ENCODE data around the gene PLXNC1.

PLXNC1 gene

GRCh38 chr12:94135896-94136295 lies 12.5 kb upstream of the PLXNC1 start:
- DNase-seq = no peak

GRCh38 chr12:94139816-94140215 lies 8.6 kb upstream of the PLXNC1 start:
- no peak for DNase-seq

DNA sequence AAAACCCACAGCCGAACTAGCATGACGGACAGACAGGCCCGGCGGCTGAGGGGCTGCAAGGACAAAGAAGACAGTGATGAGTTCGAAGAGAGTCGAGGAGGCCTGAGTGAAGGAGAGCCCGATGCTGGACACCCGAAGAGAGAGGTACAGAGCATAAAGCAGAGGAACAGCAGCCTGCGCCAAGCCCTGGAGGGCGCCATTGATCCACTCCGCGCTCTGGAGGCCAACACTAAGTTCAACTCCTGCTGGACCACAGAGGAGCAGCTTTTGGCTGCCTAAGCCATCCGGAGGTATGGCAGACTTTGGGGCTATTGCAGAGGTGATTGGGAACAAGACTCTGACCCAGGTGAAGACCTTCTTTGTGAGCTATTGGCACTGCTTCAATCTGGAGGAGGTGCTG lies 7.8 kb upstream of the PLXNC1 start:
- DNase-seq = peak; percentile 27

DNA sequence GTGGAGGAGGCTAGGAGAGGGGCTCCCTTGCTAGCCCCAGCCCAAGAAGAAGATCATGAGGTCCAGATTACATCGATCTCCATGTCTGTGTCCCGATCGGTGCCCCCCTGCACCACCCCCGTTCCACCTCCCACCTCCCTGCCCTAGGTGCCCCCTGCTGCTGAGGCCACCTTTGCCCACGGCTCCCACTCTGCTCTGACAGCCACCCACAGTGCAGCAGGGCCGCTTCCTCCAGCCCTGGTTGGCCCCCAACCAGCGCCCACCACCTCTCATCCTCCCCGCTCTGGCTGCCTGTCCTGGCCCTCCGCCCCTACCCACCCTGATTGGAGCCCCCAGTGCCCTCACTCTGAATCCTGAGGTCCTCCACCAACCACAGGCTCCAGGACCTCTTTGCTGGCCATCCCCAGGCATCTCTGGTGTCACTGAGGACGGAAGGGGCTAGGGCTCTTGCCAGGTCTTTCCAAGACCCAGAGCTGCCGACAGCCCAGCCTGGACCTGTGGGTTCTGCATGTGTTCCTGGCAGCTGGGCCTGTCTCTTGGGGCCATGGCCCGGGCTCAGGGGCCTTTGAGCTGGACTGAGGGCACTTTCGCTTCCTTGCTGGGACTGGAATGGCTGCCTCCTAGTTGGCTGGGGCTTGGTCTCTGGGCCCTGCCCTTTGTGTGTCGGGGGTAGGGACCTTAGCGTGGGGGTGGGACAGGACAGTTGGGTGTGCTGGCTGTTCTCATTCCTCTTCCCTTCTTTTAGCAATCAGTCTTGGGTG lies 7.2 kb upstream of the PLXNC1 start:
- DNase-seq = no peak

DNA sequence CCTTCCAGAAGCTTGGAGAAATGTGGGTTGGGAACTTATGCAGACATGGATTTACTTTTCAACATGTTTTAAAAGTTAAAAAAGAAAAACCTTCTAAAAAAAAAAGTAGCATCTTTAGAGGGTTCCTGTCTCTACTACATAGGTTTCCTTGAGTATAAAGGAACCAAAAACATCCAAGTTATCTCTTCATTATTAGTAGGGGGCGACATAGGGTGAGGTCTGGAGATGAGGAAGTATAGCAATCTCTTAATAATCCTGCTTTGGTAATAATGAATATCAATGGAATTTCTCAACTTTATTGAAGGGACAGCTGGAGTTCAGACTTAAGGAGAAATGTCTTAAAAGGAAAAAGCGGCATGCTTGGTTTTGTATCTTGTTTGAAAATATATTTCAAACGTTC lies 6.5 kb upstream of the PLXNC1 start:
- no peak for DNase-seq

DNA sequence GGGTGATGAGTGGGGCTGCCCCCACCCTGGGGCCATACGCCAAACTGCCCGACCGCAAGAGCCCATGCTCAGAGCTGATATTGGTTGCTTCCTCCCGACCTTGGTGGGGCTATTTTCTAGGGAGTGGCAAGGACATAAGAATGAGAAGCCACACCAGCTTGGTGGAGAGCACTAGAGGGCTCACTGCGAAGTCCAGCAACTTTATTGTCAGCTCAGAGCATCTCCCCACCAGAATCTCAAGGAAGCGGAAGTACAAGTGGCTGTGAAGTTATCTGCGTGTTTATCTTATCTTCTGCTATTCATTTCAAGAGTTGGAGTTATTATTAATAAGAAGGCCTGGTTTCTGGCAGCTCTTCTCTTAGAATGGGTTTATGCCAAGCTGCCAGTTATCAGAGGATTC lies 4.9 kb upstream of the PLXNC1 start:
- no peak for DNase-seq

GRCh38 chr12:94143951-94144350 lies 4.4 kb upstream of the PLXNC1 start:
- no peak for DNase-seq

DNA sequence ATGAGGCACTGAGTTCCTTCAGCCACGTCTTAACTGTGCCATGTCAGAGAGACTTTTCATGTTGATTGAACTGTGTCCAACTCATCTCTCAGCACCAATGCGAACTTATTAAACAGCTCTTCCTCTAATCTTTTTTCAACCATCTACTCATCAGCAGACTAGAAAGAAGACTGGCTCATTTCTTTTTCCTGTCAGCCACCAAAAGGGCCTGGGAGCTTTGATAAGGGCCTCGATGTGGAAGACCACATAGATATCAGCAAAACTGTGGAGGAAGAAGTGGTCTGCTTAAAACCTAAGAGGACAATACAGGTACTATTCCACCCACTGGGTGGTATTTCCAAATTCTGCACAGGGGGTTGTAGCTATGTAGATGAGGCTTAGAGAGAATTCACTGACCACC lies 3.6 kb upstream of the PLXNC1 start:
- DNase-seq = no peak

DNA sequence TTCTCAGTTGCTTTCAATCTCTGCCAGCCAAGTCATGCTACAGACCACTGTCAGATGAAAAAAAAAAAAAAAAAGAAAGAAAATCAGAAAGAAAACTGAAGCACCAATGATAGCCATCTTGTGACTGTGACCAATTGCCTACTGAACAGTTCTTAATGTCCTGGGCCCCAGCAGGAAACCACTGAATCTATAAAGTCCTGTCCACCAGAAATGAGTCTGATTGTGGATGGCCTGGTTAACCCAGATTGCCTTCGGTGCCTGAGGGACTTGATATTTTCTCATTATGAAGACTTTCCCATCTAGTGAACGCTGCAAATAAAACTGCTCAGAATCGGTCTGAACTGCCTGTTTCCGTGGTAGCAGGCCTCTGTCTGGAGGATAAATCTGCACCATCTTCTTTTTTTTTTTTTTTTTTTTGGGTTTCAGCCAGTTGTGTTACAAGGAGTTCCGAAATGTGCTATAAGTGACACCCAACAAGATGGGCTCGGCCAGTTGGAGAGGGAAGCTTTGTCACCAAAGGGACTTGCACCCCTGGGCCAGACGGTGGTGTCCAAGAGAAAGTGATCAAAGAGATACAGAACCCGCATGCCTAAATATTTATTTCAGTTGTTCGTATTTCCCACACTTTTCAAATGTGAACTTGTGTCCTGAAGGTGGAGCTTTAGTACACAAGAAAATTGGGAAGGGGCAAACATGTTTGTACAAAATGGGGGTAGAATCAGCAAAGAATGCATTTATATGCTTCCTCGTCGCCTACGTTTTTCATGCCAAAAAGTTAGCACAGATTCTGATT lies 3.0 kb upstream of the PLXNC1 start:
- no peak for DNase-seq

- no peak for DNase-seq
Observed at GRCh38 chr12:94146166-94146936, 2.0 kb upstream of the PLXNC1 start.

DNA sequence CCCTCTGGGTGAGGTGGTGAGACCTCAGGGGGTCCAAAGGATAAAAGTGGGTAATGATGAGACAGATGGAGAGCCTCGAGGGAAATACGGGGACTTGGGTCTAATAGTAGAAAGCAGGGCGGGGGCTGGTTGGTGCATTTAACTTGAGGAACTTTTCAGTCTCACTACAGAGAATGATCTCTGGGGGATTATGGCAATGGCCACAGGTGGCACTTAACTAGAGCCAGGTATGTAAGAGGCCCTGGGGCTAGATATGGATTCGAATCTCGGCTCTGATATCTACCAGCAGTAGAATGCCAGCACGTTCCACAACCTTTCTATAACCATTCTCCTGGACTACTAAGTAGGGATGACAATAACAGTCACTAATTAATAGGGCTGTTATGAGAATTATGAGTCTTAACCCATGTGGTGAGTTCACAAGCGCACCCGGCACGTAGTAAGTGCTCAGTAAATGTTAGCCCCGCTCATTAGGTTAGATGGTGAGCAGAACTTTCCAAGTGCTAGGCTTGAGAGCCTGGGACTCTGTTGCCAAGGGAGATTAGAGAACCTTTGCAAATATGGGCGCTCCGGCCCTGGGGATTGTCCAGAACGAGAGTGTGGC lies 888 bp upstream of the PLXNC1 start:
- DNase-seq = no peak

- DNase-seq = no peak
Observed at GRCh38 chr12:94148739-94149118, 352 bp downstream of the PLXNC1 start.

GRCh38 chr12:94149119-94149780 lies 873 bp downstream of the PLXNC1 start:
- peak; percentile 37 for DNase-seq

- no peak for DNase-seq
Observed at GRCh38 chr12:94149781-94150239, 1.4 kb downstream of the PLXNC1 start.

DNA sequence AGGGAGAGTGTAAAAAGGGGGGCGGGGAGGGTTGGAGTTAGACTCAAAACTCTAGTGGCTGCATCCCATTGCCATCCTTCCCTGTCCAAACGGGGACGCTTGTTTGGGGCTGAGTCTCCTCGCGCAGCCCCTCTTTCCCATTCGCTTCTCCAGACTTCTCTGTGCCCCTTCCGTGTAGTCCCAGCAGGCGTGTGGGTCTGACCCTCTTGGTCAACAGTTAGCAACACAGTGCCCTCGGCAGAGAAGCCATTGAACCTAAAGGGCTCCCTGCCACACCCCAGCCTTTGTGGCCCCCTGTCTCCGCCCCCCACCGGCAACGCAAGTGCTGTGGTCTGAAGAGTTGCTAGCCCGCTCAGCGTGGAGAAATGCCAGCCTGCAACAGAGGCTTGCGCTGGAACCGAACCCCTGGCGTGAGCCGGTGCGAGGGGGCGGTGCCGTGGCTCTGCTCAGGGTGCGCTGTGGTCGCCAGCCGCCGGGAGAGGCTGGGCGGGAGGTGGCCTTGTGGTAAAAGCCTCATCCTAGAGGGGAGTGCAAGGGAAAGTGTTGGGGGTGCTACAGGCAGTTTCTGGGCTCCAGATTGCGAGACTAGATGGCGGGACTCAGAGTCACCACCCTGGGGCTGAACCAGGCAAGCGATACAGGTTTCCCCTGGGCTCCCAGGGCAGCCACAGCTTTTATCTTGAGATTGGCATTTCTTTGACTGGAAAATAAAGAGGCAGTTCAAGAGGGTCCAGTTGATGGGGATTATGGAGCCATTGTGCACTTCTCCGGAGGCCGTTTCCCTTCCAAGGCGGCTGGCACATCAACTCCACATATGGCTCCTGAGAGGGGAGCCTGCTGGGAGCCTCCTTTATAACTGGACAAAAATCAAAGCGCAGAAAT lies 2.1 kb downstream of the PLXNC1 start:
- DNase-seq = peak; percentile 28

- no peak for DNase-seq
Observed at GRCh38 chr12:94151582-94151981, 3.2 kb downstream of the PLXNC1 start.

DNA sequence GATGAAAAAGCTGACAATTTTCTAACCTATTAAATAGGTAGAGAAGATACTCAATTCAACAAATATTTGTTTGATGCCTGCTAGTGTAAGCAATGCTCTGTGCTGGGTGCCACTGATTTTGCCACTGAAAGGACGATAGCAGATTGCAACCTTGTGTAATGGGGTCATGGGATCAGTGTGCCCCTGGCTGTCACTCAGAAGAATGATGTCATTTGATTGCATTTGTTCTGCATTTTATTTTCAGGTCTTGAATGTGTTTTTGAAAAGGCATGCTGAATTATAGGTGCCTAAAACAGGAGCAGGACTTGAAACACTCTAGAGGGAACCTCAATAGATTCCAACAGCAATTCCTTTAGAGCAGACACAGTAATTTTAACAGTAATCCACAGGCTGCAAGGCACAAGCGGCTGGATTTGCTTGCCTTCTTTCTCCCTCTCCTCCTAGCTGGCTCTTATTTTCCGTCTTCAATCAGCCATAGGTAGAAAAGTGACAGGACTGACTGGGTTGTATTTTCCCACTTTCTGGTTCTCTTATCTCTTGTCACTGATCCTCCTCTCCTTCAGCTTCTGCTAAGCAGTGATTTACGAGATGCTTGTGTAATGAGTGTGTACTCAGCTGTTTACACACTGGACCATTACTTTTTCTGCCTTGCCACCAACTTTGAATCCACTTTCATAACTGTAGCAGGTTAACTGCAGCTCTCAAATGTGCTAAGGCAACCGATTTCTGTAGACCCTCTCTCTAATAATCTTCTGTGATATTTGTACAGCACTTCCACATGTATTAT lies 4.1 kb downstream of the PLXNC1 start:
- no peak for DNase-seq

DNA sequence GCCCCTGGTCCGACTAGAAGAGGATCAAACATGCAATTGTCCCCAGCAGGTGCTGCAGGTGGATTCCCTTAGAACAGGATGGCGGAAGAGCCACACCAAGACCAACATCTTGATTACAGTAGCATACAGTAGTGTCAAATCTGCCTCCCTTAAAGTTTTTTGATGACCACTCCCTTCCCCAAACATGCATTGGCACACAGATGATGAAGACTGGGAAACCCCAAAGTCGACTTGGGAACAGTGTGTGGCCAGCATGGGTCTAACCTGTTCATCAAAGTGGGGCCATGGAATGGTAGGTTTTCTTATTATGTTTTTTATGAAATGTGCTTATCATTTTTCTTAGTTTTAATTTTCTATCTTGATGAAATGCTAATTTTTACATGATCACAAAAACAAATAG lies 8.8 kb downstream of the PLXNC1 start:
- no peak for DNase-seq

- DNase-seq = no peak
Observed at GRCh38 chr12:94157981-94158411, 9.6 kb downstream of the PLXNC1 start.

GRCh38 chr12:94158666-94159065 lies 10.3 kb downstream of the PLXNC1 start:
- no peak for DNase-seq

GRCh38 chr12:94162108-94162507 lies 13.7 kb downstream of the PLXNC1 start:
- DNase-seq = no peak

All from activated effector memory CD4-positive, alpha-beta T cell treated with Interleukin-2 at 50 U/mL for 16 hours (primary cell).